Measurements from ENCODE around the gene CEP89.
"Not testable (repeated sequence)": the region's sequence is repeated elsewhere in the genome, so short reads cannot be mapped to it uniquely, and the experiment has no call there.

CEP89 gene

DNA sequence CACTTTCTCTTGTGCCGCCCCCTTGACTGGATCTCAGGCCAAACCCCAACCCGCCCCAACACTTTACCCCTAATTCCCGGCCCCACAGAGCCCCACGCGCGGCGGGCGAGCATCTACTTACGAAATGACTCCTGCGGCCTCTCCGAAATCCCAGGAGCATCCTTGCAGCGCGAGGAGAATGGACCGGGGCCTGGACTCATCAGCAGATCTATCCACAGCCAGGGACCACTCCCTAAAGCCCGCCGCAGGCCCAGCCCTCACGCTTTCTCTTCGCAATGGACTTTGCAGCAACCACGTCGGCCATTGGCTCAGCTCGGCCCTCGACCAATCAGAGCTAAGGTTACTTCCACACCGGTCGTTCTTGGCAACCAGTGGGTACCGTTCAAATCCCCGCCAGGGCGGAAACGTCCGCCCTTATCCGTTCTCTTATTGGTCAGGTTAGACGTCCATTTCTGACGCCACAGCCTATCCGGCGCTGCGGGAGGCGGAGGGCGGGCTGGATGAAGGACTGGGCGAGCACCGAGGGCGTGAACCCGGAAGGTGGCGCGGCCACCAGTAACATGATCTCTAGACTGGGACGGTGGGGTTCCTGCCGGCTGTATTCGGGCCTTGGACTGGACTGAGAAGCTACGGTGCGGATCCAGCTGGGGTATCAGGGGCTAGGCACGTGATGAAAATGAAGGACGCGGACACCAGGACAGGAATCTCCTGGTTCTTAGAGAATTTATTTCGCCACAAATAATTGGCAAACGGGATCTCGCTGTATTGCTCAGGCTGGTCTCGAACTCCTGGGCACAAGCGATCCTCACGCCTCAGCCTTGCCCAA lies at the start of gene CEP89, which contains the start of gene FAAP24:
Gene CEP89 (minus strand): TSS at position 244 of the 826 bp plus-strand sequence. CDS start 84 bp downstream, at position 160.
Gene FAAP24 (plus strand): TSS at position 528 of the 826 bp plus-strand sequence. CDS start 955 bp downstream, outside the sequence.
- peak; percentile 99 for DNase-seq

DNA sequence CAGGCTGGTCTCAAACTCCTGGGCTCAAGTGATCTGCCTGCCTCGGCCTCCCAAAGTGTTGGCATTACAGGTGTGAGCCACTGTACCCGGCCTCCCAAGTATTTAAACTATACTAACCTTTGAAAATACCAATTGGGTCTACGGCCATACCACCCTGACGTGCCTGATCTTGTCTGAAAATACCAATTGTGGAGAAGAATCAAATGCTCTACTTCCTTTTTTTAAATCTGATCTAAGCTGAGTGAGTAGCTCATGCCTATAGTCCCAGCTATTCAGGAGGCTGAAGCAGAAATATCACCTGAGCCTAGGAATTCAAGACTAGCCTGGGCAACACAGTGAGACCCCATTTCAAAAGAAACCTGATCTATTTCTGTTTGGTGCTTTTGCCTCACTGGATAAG lies 39.1 kb upstream of the CEP89 start:
- DNase-seq: not testable (repeated sequence)

DNA sequence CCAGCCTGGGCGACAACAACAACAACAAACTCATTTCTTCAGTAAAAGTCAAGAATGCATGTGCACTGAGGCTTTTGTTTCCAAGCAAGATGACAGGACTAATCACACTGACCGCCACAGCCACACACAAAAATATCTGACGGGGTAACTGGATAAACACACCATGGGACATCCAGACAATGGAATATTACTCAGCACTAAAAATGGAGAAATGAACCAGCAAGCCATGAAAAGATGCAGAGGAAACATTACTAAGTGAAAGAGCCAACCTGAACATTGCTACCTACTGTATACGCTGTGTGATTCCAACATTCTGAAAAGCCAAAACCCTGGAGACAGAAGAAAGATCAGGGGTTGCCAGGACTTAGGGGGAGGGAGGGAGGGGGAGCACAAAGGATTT lies 37.0 kb upstream of the CEP89 start:
- DNase-seq: no peak

DNA sequence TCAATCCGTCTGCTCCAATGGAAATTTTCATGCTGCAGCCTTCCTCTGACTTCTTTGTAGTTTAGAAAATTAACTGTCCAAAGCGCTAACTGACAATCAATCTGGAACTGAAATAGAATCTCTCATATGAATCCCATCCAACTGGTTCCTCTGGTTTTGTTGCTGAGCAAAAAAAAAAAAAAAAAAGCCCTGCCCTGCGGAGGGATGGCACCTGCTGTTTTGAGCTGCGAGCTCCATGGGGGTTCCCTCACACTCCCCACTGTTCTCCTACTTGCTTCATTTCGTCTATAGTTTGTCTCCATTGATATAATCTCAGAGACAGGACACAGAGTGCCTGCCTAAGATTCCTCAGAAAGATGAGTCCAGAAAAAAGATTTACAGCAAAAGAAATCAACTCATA lies 33.7 kb upstream of the CEP89 start:
- no peak for DNase-seq

DNA sequence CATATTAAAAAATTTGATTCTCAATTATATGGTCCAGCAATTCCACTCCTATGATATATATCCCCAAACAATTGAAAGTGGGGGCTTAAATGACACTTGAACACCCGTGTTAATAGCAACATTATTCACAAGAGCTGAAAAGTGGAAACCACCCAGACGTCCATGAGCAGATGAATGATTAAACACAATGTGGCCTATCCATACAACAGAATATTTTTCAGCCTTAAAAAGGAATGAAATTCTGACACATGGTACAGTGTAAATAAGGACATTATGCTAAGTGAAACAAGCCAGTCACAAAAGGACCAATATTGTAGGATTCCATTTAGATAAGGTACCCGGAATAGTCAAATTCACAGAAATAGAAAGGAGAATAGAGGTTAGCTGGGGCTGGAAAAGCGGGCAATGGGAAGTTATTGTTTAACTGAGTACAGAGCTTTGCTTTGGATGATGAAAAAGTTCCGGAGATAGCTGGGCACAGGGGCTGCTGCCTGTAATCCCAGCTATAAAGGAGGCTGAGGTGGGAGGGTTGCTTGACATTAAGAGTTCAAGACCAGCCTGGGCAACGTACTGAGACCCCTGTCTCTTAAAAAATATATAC lies 31.8 kb upstream of the CEP89 start:
- peak; percentile 23 for DNase-seq

DNA sequence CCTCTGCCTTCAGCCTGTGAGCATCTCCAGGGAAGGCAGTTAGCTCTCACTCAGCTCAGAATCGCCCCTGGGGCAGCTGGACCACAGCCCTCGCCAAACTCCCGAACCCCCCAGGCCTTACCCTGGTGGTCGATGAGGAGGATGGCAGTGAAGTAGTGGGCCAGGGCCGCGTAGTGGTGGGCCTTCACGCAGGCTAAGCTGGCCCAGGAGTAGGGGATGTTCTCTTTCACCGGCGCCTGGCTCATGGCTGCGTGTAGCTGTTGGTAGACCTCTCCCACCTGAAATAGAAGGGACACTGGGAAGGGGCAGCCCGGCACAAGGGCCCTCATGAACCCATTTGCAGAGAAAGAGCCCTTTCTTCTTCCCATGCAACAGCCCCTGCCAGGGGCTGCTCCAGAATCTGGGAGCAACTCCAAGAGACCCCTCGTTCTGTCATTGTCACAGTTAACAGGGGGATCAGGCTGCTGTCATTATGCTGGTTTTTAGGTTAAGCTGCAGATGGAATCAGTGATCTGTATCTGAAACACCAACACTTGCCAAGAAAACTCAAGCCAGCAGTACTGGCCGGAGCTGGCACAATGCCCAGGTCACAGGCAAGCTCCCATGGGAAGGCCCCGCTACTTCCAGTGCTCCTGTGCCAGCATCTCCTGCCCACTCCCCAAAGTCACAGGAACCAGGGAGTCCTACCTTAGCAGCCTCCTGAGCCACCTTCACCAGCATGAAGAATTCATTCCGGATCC lies 30.5 kb upstream of the CEP89 start:
- DNase-seq: not testable (repeated sequence)

DNA sequence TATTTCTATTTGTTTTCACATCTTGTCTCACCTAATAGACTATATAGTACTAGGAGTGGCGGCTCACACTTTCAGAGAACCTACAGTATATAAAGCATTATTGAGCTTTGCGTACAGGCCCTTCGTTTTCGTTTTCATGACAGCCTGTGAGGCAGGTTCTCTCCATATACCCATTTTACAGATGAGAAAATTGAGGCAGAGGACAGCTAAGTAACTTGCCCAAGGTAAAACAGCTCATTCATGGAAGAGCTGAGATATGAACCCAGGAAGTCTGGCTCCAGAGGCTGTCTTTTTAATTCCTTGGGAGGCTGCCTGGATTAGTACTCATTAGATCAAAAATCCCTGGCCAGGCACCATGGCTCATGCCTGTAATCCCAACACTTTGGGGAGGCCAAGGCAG lies 29.2 kb upstream of the CEP89 start:
- DNase-seq: no peak

DNA sequence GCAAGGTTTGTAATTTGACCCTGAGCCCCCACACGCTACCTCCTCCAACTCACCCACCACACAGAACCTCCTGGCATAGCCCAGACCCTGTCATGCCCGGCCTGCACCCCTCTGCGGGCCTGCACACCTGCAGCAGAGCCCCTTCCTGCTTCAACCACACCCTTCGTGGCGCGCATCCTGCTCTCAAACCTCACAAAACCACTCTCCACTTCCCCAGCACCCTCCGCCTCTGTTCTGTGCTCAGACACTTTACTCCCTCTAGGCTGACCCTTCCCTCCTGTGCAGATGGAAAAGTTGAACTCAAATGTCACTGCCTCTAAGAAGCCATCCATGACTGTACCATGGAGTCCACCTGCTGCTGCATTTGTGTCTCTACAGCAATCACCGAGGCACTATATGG lies 28.8 kb upstream of the CEP89 start:
- DNase-seq: no peak

DNA sequence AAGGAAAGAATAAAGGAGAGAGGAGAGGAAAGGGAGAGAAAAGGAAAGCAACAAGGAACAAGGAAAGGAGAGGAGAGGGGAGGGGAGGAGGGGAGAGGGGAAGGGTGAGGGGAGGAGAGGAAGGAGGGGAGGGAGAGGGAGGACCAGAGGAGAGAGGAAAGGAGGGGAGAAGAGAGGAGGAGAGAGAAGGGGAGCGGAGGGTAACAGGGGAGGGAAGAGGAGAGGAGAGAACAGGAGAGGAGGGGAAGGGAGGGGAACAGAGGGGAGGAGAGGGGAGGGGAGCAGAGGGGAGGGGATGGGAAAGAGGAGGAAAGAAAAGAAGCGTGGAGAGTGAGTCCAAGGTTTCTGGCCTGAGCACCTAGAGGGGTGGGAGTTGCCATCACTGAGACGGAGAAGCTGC lies 27.0 kb upstream of the CEP89 start:
- no peak for DNase-seq

DNA sequence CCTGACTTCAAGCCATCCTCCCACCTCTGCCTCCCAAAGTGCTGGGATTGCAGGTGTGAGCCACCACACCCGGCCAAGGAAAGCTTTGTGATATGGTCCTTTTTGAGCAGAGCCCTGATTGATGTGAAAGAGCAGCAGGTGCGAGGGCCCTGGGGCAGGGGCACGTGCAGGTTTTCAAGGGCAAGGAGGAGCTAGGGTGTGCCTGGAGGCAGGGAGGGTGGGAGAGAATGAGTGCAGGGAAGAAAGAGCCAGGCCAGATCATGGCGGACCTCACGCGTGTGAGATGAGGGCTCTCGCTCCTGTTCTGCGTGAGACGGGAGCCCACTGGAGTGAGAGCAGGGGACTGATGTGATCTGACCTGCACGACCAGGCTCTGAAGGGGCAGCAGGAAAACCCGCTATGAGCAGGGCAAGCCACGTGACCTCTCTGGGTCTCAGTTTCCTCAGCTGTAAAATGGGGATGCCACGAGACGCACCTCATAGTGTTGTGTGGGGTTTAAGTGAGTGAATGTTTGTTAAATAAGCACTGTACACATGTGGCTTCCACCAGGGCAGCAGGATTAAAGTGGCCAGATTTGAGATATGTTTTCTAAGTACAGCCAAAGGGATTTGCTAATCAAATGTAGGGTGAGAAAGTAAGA lies 26.1 kb upstream of the CEP89 start:
- no peak for DNase-seq

DNA sequence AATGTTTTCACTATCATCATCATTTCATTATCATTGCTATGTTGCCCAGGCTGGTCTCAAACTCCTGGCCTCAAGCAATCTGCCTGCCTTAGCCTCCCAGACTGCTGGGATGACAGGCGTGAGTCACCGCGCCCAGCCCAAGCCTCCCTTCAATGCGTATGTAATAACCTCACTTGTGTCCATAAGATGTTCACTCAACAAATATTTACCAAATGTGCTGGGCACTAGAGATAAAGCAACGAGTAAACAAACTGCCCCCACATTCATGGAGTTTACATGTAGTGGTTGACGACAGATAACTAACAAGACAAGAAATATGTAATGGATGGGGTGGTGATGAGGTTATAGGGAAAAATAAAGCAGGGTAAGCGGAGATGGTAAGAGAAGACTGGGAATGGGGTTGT lies 25.3 kb upstream of the CEP89 start:
- not testable (repeated sequence) for DNase-seq

DNA sequence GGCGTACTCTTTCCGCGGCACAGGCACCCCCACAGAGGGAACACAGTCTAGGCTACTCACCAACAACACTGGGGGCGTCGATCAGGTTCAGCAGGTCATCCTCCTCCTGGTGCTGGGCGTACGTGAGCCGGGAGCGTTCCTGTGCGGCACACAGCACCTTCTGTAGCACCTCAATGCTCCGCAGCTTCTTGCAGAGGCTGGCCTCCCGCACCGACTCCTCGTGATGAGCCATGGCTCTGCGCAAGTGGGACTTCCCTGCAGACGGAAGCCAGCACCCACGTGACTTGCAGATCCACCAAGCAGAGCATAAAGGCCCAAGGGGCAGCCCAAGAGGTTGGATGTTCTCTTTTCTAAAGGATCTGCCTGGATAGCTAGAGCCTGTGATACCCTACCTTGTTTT lies 24.2 kb upstream of the CEP89 start:
- DNase-seq: not testable (repeated sequence)

DNA sequence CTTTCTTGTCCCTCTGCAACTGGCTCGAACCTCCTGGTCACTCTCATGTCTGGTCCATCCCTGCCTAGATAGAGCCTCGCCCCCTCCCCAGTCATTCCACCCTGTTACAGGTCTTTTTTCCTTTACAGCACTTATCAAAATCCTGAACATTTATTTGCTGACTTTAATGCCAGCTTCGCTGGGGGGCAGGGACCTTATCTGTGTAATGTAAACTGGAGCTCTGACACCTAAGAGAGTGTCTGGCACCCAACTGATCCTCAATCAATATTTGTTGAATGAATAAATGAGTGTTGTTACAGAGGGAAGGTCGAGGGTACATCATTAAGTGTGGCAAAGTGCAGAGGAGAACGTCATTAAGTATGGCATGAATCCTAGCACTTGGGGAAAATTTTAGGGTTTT lies 17.0 kb upstream of the CEP89 start:
- no peak for DNase-seq

DNA sequence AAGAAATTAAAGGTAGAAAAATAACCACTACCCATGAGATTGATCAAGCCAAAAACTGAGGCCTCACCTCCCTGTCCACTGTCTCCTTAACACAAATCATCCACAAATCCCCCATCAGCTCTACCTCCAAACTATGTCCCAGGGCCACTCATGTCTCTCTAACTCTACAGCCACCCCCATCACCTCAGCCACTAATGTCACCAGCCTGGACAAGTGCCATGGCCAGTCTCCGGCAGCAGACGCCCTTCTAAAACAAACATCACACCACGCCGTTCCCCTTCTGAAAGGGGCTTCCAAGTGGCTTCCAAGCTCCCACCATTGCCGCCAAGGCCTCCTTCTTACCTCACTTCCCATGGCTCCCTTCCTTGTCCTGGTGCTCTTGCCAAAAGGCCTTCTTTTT lies 16.5 kb upstream of the CEP89 start:
- not testable (repeated sequence) for DNase-seq

DNA sequence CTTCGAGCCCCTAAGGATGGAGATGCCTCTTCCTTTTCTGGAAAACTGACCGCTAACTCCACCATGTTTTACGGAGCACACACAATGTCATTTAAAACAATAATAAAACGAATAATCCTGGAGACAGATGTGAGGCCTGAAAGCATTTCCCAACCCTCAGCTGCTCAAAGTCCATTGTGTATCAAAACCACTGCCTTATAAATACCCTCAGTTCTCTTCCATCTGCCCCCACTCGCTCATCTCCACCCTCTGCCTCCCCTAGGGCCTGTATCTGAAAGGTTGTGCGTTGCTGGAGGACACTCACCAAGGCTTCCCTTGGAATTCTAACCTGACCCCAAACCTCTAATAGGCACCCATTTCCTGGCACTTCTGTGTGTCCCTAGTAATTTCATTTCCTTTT lies 10.7 kb upstream of the CEP89 start:
- DNase-seq: not testable (repeated sequence)

DNA sequence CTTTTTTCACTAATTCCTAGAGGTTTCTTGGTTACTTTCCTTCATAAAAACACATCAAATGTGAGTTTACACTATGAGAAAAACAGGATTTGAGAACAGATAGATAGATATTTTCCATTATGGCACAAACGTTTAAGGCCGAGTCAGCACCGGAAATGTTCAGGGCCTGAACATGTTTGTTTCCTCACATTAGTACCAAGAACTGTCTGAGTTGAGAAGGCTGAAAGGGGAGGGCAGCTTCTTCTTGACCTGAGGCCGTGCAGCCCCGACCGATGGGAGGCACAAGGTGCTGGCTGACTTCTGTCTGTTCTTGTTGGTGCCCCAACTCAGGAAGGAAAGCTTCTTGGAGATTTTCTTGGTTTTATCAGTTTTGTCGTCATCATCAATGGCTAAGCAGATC lies 8.0 kb upstream of the CEP89 start:
- not testable (repeated sequence) for DNase-seq

DNA sequence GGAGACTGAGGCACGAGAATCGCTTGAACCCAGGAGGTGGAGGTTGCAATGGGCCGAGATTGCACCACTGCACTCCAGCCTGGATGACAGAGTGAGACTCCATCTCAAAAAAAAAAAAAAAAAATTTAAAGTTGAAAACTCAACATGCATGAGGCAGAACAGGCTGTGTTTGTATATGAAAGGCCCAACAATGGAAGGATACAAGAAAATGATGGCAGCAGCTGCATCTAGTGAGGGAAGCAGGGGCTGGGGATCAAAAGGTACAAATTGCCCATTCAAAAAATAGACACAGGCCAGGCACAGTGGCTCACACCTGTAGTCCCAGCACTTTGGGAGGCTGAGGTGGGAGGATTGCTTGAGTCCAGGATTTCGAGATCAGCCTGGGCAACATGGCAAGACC lies 6.1 kb upstream of the CEP89 start:
- DNase-seq: not testable (repeated sequence)

DNA sequence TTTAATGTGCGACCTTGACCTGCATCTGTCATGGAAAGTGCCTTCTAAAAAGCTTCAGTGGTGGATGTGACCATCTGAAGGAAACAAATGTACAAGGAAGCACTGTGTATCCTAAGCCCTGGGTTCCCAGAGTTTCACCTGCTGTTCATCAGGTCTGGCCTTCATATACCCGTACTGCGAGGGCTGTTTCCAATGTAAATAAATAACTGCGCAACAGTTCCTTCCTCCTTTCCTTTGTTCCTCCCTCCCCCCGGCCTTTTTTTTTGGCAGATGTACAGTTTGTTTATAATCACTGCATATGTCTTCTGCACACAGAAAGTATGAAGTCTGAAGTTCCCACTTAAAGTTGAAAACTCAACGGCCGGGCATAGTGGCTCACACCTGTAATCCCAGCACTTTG lies 5.5 kb upstream of the CEP89 start:
- no peak for DNase-seq

DNA sequence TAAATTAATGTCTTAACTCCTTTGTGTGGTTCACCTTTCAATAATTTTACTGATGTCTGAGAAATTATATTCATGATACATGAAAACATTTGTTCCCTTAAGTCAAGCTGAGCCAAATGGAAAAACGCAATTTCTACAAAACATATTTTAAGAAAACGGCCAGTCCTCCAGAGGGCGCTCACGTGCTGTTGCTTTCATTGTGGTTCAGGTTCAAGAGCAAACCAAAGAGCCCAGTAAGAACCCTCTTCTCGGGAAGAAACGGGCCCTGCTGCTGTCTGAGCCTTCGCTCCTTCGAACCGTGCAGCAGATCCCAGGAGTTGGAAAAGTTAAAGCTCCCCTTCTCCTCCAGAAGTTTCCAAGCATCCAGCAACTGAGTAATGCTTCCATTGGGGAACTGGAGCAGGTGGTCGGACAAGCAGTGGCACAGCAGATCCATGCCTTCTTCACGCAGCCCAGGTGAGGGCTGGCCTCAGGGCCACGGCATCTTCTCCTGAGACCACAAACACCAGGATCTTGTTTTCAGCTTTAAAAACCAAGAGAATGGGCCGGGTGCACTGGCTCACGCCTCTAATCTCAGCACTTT lies 4.6 kb upstream of the CEP89 start:
- DNase-seq: peak; percentile 39

DNA sequence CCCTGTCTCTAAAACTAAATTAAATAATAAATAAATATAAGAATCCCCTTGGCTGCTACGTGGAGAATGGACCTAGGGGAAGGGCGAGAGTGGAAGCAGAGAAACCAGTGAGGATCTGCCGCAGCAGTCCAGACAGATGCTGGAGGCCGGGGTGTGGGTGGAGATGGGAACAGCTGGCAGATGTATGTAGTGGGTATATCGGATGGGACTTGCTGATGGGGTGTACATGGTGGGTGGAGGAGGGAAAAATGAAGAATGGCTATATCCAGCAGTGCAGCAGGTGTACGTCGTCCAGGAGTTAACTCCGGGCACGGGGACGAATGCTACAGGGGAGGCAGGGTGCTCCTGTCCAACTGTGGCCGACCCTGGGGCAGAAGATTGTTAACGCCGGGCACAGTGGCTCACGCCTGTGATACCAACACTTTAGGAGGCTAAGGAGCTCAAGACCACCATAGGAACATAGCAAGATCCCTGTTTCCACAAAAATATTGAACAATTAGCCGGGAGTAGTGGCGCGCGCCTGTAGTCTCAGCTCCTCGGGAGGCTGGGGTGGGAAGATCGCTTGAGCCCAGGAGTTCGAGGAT lies 654 bp downstream of the CEP89 start:
- no peak for DNase-seq

DNA sequence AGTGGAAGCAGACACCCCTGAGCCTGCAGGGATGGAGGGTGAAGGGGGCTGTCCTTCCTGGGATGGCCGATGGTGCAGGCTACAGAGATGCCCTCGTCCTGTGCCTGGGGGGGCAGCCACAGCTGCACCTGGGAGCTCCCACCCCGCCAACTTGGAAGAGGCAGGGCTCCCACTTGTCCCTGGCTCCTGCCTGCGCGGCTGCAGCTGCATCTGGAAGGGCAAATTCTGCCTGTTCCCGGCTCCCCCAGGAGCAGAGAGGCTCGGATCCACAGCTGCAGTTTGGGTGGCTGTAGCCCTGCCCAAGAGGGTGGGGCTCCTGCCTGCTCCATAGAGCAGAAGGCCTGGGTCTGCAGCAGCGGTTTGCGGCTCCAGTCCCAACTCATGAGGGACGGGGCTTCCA lies 2.2 kb downstream of the CEP89 start:
- no peak for DNase-seq

DNA sequence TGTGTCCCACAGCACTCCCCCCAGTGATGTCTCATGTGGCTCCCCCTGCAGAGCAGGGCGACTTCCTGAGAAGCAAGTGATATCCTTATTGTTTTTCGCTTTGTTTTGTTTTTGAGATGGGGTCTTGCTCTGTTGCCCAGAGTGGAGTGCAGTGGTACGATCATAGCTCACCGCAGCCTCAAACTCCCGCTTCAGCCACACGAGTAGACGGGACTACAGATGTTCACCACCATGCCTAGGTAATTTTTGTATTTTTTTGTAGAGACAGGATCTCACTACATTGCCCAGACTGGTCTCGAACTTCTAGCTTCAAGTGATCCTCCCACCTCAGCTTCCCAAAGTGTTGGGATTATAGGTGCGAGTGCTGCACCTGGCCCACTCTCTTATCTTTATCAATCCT lies 5.0 kb downstream of the CEP89 start:
- DNase-seq: no peak
